Activated CD8-positive, alpha-beta T cell treated with anti-CD3 and anti-CD28 coated beads for 36 hours (primary cell): ENCODE data around the gene ATOH7. TPM values are rescaled to one million over a fixed set of nuclear protein-coding genes. Genes with fewer than 3 reads are reported as not detected.

Experiments
- ATAC-seq: fragments of 200-7000 bp; cut with Tn5 transposase; one replicate; pipeline ENCODE4 v1.10.0; 2021; ENCODE audit warnings: mild to moderate bottlenecking, moderate library complexity
- CTCF ChIA-PET: fragments of 350-600 bp; sonication (Branson Sonifier 250); formaldehyde crosslinking; loops from one replicate; lab custom pipeline; 2021; ENCODE audit warnings: antibody characterized with exemption; lab: Charles Lee
- POLR2A ChIA-PET: fragments of 350-600 bp; sonication (Branson Sonifier 250); formaldehyde crosslinking; loops from one replicate; lab custom pipeline; 2021; ENCODE audit warnings: antibody characterized with exemption; lab: Charles Lee
- DNase-seq: peaks from one replicate; pipeline ENCODE4 v3.0.0-alpha.2; 2020
- H3K27ac Mint-ChIP-seq: one replicate; pipeline ENCODE4 v1.8.0; 2021; ENCODE audit warnings: mild to moderate bottlenecking, mixed read lengths
- H3K27me3 Mint-ChIP-seq: one replicate; pipeline ENCODE4 v1.8.0; 2021; ENCODE audit warnings: mixed read lengths
- H3K36me3 Mint-ChIP-seq: one replicate; pipeline ENCODE4 v1.8.0; 2021; ENCODE audit warnings: low read depth, mixed read lengths
- H3K4me1 Mint-ChIP-seq: one replicate; pipeline ENCODE4 v1.8.0; 2021; ENCODE audit warnings: low read depth, mixed read lengths
- H3K4me3 Mint-ChIP-seq: one replicate; pipeline ENCODE4 v1.8.0; 2021; ENCODE audit warnings: mild to moderate bottlenecking, moderate library complexity, mixed read lengths
- H3K9me3 Mint-ChIP-seq: one replicate; pipeline ENCODE4 v1.8.0; 2021; ENCODE audit warnings: mixed read lengths
- intact Hi-C: fragments of 100-400 bp; cut with micrococcal nuclease; formaldehyde crosslinking; loops from one replicate; pipeline ENCODE4 v1.10.0; 2022
- total RNA-seq, 2 experiments: library from RNA; stranded (reverse); gene quantifications; one replicate each; pipeline ENCODE4 v1.2.3, GENCODE V29; 2021
- TF ChIP-seq, protein P1 (sequence below): fragments of 200-600 bp; IDR thresholded peaks from one replicate; pipeline ENCODE4 v1.8.0; 2022; ENCODE audit warnings: antibody characterized with exemption, mild to moderate bottlenecking

The ATOH7 gene
- total RNA-seq, 2 experiments from 2014 or later, result not detected

- TF ChIP-seq, protein P1, sequence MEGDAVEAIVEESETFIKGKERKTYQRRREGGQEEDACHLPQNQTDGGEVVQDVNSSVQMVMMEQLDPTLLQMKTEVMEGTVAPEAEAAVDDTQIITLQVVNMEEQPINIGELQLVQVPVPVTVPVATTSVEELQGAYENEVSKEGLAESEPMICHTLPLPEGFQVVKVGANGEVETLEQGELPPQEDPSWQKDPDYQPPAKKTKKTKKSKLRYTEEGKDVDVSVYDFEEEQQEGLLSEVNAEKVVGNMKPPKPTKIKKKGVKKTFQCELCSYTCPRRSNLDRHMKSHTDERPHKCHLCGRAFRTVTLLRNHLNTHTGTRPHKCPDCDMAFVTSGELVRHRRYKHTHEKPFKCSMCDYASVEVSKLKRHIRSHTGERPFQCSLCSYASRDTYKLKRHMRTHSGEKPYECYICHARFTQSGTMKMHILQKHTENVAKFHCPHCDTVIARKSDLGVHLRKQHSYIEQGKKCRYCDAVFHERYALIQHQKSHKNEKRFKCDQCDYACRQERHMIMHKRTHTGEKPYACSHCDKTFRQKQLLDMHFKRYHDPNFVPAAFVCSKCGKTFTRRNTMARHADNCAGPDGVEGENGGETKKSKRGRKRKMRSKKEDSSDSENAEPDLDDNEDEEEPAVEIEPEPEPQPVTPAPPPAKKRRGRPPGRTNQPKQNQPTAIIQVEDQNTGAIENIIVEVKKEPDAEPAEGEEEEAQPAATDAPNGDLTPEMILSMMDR, result no peak
- ATAC-seq (no peak), DNase-seq (no peak)
- H3K4me3 Mint-ChIP-seq, result no peak overlapping the region
- ChIA-PET CTCF (interaction anchor here (1.0 kb wide), 2 partner anchors 26 to 63 kb away, joined by 3 to 6 read pairs; no protein-coding TSS in a partner anchor), POLR2A (no interaction called here)
- peaks cover 6% of the 10 kb centered on the region for H3K36me3 Mint-ChIP-seq
- no peaks in the 10 kb centered on the region for H3K4me1 Mint-ChIP-seq
- no peak overlapping the region for H3K27ac Mint-ChIP-seq
- peaks cover 18% of the 10 kb centered on the region for H3K9me3 Mint-ChIP-seq
- intact Hi-C loops, result no loop called here
- H3K27me3 Mint-ChIP-seq, result peaks cover 2% of the 10 kb centered on the region
These were observed 43.8 kb upstream of the ATOH7 start for GRCh38 chr10:68275600-68276126.

GRCh38 chr10:68272833-68273232, 40.9 kb upstream of the ATOH7 start:
- no peak for ATAC-seq
- H3K27me3 Mint-ChIP-seq, result peaks cover 2% of the 10 kb centered on the region
- ChIA-PET POLR2A (interaction anchor here (0.7 kb wide), 1 partner anchor 12 kb away, joined by 4 read pairs; no protein-coding TSS in a partner anchor), CTCF (no interaction called here)
- H3K4me1 Mint-ChIP-seq, result no peaks in the 10 kb centered on the region
- DNase-seq, result no peak
- no peak overlapping the region for H3K27ac Mint-ChIP-seq
- intact Hi-C loops, result no loop called here
- H3K4me3 Mint-ChIP-seq, result no peak overlapping the region
- TF ChIP-seq, protein P1, result no peak
- peaks cover 8% of the 10 kb centered on the region for H3K9me3 Mint-ChIP-seq
- H3K36me3 Mint-ChIP-seq, result peaks cover 3% of the 10 kb centered on the region

- intact Hi-C loops, result no loop called here
- Mint-ChIP-seq H3K36me3 (no peaks in the 10 kb centered on the region), H3K9me3 (no peaks in the 10 kb centered on the region), H3K27ac (no peak overlapping the region), H3K27me3 (peaks cover 2% of the 10 kb centered on the region), H3K4me1 (no peaks in the 10 kb centered on the region), H3K4me3 (no peak overlapping the region)
- no peak for ATAC-seq
- TF ChIP-seq, protein P1, result no peak
- DNase-seq, result no peak
- POLR2A ChIA-PET, result interaction anchor here (0.6 kb wide), 1 partner anchor 132 kb away, joined by 3 read pairs; no protein-coding TSS in a partner anchor
- CTCF ChIA-PET, result interaction anchor here (0.6 to 1.0 kb wide), 2 partner anchors 30 to 59 kb away, joined by 3 read pairs; no protein-coding TSS in a partner anchor
These were observed 39.4 kb upstream of the ATOH7 start for GRCh38 chr10:68271196-68271882.

DNA sequence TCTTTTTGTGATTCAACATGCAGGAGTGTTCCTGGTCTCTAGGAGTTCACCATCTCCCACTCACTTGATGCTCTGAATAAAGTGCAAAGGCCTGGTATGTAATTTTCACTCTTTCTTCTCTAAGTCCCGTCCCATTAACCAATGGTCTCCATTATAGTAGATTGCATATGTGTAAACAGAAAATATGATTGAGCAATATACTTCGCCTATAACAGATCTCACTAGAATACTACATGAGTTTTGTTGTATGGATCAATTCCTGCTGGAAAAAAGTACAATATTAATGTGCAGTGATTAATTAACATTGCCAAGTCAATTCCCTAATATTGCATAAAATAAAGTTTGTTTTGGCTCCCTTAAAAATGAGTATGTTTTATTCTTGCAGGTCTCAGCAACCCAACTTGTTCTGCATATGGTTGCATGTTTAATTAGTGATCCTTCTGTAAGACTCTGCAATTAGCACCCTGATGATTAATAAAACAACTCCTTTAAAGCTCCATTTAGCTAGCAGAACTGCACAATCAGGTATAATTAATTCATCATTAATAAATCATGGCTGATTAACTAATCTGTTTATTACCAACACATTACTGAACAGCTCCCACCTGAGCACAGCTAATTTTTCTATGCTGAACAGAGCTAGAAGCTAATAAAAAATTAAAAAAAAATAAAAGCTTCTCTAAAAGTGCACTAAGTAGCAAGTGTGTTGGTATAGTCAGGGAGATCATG, 37.8 kb upstream of the ATOH7 start:
- no peak for ATAC-seq
- Mint-ChIP-seq H3K4me3 (no peak overlapping the region), H3K9me3 (no peaks in the 10 kb centered on the region), H3K27me3 (peaks cover 2% of the 10 kb centered on the region), H3K27ac (no peak overlapping the region), H3K4me1 (no peaks in the 10 kb centered on the region), H3K36me3 (no peaks in the 10 kb centered on the region)
- ChIA-PET CTCF (interaction anchor here (1.1 kb wide), 1 partner anchor 11 kb away, joined by 3 read pairs; no protein-coding TSS in a partner anchor), POLR2A (interaction anchor here (1.1 kb wide), 1 partner anchor 63 kb away, joined by 3 read pairs; the partner anchor contains the start of gene PBLD)
- intact Hi-C loops, result no loop called here
- no peak for DNase-seq
- TF ChIP-seq, protein P1, result no peak
